Adrenal gland (tissue), 5 donors: ENCODE measurements around the gene TNS3.

Experiments used
- POLR2A ChIP-seq, 2 donors: fragments of 450-650 bp; IDR thresholded peaks; one replicate each; pipeline ENCODE4 v1.6.1; 2017; ENCODE audit warnings: antibody characterized with exemption in 2 of 2, mild to moderate bottlenecking in 2 of 2, moderate library complexity in 1 of 2
- TF ChIP-seq, protein P1 (sequence below), 6 experiments: fragments of 450-650 bp in 4 of 6; fragments of 200-600 bp in 2 of 6; sonication (generic) in 1 of 6; IDR thresholded peaks; 1 replicate in 5 of 6; 2 replicates in 1 of 6; pipeline versions ENCODE4 v1.5.1 to v1.8.0; 2016 to 2021; ENCODE audit warnings: antibody characterized with exemption in 6 of 6, mild to moderate bottlenecking in 2 of 6, moderate library complexity in 1 of 6
- donor health status: DM: no; HTN: no; CAD: no.

DNA sequence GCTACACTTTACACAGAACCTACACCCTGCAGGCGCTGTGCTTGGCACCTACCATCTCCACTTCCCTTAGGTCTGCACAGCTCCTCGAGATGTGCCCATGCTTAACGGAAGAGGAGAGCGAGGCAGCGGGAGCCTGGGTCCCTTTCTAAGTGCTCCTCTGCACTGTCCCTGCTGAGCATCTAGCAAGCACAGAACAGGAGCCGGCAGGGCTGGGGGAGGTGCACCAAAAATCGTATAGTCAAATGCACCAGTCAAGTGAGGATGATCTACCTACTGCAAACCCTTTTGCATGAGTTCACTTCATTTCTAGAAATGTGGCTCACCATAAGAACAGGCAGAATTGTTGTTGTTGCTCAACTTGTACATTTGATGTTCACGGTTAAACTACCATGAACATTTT is 267.7 kb downstream of the TNS3 start:
- TF ChIP-seq POLR2A (IDR thresholded peaks at IDR 0.05) = no peak
- TF ChIP-seq, protein P1, sequence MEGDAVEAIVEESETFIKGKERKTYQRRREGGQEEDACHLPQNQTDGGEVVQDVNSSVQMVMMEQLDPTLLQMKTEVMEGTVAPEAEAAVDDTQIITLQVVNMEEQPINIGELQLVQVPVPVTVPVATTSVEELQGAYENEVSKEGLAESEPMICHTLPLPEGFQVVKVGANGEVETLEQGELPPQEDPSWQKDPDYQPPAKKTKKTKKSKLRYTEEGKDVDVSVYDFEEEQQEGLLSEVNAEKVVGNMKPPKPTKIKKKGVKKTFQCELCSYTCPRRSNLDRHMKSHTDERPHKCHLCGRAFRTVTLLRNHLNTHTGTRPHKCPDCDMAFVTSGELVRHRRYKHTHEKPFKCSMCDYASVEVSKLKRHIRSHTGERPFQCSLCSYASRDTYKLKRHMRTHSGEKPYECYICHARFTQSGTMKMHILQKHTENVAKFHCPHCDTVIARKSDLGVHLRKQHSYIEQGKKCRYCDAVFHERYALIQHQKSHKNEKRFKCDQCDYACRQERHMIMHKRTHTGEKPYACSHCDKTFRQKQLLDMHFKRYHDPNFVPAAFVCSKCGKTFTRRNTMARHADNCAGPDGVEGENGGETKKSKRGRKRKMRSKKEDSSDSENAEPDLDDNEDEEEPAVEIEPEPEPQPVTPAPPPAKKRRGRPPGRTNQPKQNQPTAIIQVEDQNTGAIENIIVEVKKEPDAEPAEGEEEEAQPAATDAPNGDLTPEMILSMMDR (IDR thresholded peaks at IDR 0.05) = no peak
